ENCODE measurements around the gene PRAMEF20.
"Not testable (repeated sequence)": the region's sequence is repeated elsewhere in the genome, so short reads cannot be mapped to it uniquely, and the experiment has no call there.

GRCh38 chr1:13393004-13393403, 17.2 kb upstream of the PRAMEF20 start:
- TF ChIP-seq CTCF (IDR thresholded peaks at IDR 0.05; ENCODE audit: extremely low read depth in 1 of 2, insufficient read depth in 1 of 2, low read depth in 1 of 2, low read length in 2 of 2); POLR2A (IDR thresholded peaks at IDR 0.05; ENCODE audit: low read depth, low read length); EZH2 (IDR thresholded peaks at IDR 0.05; ENCODE audit: borderline replicate concordance, low read depth, low read length, severe bottlenecking); POLR2AphosphoS5 (IDR thresholded peaks at IDR 0.05; ENCODE audit: insufficient read depth, low read depth, low read length); JUN (IDR thresholded peaks at IDR 0.05; ENCODE audit: borderline replicate concordance, insufficient read depth, insufficient read length, low read depth); FOS (IDR thresholded peaks at IDR 0.05; ENCODE audit: borderline replicate concordance, insufficient read depth, low read length); MYC (IDR thresholded peaks at IDR 0.05; ENCODE audit: low read depth, low read length); GATA2 (IDR thresholded peaks at IDR 0.05; ENCODE audit: insufficient read depth, insufficient read length, low read depth, low read length): not testable (repeated sequence)
- TF ChIP-seq, protein P1, sequence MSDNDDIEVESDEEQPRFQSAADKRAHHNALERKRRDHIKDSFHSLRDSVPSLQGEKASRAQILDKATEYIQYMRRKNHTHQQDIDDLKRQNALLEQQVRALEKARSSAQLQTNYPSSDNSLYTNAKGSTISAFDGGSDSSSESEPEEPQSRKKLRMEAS (IDR thresholded peaks at IDR 0.05; ENCODE audit: insufficient read depth, insufficient read length): not testable (repeated sequence)
